Myocyte (in vitro differentiated cells): ENCODE data around the gene VIL1. TPM values are rescaled to one million over a fixed set of nuclear protein-coding genes. Genes with fewer than 3 reads are reported as not detected.

Experiments
- DNase-seq: peaks from one replicate; pipeline ENCODE4 v3.0.0-alpha.2; 2012; ENCODE audit warnings: low read depth
- total RNA-seq: library from RNA; depleted of rRNA; stranded (reverse); fragments of >200 nt; gene quantifications from 2 replicates; pipeline ENCODE4 v1.2.3, GENCODE V29; 2014

Gene VIL1
- total RNA-seq, 1 donor from 2014 or later: not detected

DNA sequence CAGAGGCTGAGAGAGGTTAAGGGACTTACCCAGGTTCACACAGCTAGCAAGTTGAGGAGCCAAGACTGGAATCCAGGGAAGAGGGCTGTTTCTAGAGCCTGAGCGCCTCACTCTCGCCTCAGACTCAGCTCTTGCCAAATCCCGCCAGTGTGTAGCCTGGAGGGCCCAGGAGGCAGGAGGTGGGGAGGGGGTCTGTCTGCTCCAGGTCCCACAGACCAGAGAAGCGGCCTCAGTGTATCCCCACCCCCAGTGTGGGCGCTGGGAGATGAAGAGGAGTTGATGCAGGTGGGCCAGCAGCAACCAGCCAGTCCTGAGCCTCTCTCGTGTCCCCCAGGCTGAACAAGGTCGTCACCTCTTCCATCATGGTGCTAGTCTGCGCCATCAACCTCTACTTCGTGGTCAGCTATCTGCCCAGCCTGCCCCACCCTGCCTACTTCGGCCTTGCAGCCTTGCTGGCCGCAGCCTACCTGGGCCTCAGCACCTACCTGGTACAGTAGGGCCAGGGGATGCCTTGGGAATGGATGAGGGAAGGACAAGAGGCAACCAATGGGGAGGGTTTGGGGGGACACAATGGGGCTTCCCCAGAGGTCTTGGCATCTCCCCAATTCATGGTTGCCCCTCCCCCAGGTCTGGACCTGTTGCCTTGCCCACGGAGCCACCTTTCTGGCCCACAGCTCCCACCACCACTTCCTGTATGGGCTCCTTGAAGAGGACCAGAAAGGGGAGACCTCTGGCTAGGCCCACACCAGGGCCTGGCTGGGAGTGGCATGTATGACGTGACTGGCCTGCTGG, 24.4 kb upstream of the VIL1 start:
- DNase-seq: no peak

GRCh38 chr2:218395090-218395444, 23.9 kb upstream of the VIL1 start:
- DNase-seq: no peak

DNA sequence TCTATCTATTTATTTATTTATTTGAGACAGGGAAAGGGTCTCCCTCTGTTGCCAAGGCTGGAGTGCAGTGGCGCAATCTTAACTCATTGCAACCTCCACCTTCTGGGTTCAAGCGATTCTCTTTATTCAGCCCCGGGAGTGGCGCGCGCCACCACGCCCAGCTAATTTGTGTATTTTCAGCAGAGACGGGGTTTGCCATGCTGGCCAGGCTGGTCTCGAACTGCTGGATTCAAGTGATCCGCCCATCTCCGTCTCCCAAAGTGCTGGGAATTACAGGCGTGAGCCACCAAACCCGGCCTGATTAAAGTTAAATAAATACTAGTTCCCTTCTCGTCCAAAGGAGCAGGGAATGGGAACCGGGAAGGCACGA, 23.5 kb upstream of the VIL1 start:
- DNase-seq: no peak

DNA sequence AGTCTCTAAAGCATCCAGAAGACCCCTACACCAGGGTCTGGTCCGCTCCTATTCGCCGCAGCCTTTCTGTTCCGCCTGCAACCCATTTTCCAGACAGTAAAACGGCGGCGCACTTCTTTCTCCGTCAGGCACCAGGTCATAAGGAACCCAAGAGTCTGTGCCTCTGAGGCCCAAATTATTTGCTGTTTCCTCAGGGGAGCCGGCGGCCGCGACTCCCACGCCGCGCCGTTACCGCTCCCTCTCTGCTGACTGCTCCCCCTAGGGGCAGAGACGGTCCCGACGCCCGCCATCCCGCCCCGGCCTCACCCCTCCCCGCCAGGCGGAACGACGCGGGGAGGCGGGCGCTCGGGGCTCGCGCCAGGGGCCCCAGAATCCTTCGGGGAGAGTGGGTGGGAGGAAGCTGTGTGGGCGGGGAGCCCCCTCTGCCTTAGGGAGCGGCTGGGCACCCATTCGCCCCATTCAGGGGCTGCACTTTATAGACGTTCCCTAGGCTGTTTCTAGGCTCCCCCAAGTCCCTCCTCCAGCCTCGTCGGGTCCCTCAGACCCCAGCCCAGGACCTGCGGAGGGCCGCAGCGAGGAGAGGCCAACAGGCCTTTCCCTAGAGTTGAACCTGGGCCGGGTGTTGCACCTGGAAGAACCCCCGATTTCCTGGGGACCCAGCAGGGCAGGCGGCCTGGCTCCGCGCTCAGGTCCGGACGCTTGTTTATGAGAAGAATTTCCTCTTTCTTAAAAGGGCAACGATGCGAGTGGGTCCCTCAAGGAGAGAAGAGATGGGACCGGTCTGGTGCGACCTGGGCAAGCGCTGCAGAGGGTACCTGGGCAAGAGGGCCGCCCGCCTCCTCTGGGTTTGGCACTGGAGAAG, 22.9 kb upstream of the VIL1 start:
- peak; percentile 97 for DNase-seq

DNA sequence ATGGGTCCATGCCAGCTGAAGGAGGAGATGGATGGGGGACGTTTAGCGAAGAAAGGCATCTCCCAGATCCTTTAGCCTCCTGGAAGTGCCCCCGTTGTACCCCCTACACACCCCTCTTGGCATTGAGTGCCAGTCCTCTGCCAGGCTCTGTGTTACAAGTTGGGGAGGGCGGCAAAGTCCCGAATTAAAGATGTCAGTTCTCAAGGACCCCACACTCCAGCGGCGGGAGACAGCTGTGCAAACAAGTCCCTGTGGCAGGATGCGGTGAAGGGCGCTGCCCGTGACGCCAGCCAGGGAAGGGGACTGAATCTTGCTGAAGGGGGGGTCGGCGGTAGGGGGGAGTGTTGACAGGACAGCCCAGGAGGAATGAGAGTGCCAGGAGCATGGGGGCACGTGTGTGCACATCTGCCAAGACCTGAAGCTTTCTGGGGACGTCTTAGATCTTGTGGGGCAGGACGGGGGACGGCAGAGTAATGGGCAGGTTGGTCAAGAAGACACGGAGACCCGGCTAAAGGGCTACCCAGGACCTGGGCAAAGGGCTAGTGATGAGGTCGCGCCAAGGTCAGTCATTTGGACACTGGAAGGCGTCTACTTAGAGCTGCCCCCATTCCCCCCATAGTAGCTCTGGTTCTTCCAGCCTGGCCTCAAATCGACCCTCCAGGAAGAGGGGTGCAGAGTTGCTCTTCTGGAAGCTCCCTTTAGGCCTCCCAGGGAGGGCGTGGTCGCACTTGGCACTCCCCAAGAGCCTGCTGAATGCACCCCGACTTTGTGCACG, 22.0 kb upstream of the VIL1 start:
- DNase-seq: peak; percentile 83

DNA sequence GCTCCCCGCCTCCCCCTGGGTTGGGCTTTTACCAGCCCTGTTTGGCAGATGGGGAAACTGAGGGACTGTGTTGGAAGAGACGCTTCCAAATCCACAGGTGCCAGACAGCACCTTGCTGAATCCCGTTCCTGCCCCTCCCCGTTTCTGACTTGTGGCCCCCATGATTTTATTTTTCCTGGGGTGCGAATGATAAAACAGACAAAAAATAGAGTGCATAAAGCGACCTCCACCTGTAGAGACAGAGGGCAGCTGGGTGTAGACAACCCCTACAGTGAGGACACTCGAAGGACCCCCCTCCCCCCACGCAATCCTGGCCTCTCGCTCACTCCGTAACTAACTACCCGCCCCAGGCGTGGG, 21.5 kb upstream of the VIL1 start:
- DNase-seq: no peak

- DNase-seq: peak; percentile 70
Measured at GRCh38 chr2:218397820-218398436, 21.0 kb upstream of the VIL1 start.

DNA sequence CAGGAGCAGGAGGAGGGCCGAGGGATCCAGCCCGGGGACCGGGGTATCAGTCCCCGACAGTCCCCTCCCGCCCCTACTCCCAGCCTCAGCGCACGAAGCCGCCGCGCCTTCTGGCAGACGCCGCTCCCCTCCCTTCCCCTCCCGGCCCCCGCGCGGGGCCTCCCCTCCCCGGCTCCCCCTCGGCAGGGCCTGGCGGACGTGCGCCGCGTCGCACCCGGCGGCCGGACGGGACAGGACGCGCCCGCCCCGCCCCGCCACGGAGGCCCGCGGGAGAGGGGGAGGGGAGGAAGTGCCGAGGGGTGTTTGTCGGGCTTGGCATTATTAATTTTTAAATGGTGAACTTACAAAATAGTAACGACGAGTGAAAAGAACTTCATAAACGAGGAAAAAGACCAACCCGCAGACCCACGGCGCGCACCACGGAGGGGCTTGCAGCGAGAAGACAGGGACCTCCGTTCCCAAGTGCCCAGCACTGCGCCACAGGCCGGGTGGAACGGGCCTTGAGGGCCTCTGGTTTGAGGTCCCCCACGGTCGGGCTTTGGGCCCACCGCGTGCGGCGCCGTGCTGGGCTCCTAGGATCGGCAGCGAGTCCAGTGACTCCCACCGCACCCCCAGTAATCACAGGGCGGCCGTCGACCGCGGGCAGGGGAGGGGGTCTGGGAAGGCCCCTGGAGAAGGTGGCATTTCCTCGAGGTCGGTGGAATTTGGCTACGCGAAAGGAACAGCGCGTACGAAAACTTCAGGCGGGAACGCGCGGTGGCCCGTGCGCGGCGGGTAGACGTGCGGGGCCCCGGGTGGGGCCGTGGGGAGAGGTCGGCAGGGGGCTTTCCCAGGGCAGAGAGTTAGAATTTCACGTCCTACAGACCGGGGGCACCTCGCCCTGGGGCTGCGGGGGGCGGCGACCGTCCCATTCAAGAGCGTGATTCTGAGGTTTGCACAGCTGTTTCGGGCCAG, 20.2 kb upstream of the VIL1 start:
- peak; percentile 31 for DNase-seq

- peak; percentile 98 for DNase-seq
Measured at GRCh38 chr2:218399391-218400166, 19.3 kb upstream of the VIL1 start, which contains the start of gene CTDSP1. TSS of gene CTDSP1 (plus strand) at chr2:218399868. CDS start at chr2:218400091, 223 bp downstream.

DNA sequence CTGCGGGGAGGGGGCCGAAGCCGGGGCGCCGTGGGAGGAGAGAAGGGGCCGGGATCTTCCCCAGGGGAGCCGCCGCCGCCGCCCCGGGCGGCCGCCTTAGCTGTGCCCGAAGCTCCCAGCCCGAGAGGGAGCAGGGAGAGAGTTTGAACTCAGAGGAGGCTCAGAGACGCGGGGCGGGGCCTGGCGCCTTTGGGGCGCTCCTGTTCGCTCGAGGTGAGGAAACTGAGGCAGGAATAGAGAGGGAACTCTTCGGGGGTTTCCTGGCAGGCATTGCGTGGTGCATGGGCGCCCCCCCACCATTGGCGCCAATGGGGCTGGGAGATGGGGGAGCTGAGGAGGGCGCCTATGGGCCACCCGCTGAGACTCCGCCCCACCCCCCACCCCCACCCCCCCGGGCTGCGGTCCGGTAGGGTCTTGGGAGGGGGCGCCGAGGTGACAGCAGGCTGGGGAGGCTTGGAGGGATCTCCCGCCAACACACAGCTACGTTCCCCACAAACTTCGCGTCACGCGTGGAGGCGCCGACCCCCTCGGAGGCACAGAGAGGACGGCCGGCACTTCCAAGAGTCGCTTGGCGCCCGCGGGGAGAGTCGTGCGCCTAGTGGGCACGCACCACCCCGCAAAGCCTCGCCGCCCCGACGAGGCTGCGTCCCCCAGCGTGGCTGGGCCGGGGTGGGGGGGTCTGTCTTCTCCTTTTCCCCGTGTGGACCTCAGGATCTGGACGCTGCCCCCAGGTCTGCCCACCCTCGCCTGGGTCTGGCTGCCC, 18.6 kb upstream of the VIL1 start:
- DNase-seq: peak; percentile 31

DNA sequence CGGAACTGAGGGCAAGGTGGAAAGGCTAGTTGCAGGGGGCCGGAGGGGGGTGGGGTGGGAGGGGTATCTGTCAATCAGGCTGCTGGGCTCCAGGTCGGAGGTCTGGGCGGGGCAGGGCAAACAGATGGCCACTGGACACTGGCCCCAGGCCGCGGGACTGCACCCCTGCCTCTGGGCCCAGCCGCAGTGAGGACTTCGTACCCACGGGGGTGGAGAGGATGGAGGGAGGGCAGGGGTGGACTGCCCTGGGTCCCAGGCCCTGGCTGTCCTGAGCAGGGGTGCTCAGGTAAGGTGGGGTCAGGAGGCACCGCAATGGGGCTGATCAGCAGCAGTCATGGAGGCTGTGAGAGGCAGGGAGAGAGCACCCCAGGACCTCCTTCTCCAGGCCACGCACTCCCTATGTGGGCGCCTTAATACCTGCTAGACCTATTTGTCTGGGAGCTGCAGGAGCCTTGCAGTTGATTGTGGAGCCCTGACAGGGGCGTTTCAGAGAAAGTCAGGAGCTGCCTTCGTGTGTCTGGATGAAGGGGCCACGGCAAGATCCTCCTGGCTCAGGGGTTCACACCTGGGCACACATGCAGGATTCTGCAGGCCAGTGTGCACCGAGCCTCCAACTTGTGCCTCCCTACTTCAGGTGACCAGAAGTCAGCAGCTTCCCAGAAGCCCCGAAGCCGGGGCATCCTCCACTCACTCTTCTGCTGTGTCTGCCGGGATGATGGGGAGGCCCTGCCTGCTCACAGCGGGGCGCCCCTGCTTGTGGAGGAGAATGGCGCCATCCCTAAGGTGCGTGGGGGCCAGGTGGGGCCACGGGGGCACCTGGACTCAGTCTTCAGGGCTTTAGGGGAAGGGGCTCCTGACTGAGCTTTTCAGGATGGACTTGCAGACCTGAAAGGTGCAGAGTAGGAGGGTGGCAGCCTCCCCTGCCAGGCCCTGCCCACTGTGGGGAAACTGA, 17.7 kb upstream of the VIL1 start:
- peak; percentile 39 for DNase-seq

- no peak for DNase-seq
Measured at GRCh38 chr2:218401890-218402289, 17.0 kb upstream of the VIL1 start.

DNA sequence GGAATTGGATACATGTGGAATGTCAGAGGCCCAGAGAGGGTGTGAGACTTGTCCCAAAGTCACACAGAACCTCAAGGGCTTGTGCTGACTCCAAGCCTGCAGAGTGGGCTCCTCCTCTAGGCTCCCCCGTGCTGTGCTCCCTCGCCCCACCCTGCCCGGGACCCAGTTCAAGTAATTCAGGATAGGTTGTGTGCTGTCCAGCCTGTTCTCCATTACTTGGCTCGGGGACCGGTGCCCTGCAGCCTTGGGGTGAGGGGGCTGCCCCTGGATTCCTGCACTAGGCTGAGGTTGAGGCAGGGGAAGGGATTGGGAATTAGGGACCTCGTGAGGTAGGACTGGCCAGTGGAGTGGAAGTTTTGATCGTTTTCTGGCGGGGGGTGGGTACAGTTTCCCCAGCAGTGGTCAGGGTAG, 16.4 kb upstream of the VIL1 start:
- DNase-seq: no peak

GRCh38 chr2:218402911-218403411, 16.0 kb upstream of the VIL1 start:
- no peak for DNase-seq

- no peak for DNase-seq
Measured at GRCh38 chr2:218403810-218404209, 15.1 kb upstream of the VIL1 start.

- DNase-seq: peak; percentile 18
Measured at GRCh38 chr2:218404351-218405085, 14.4 kb upstream of the VIL1 start.
